HepG2 (cell line): Measurements from ENCODE around the gene CALD1. TPM values are rescaled to one million over a fixed set of nuclear protein-coding genes. Genes with fewer than 3 reads are reported as not detected.

ENCODE experiments used
- ARID5B ChIP-seq: IDR thresholded peaks from 2 replicates; pipeline ENCODE4 v1.4.0; 2020; ENCODE audit warnings: mild to moderate bottlenecking, missing genetic modification reagents
- CEBPZ ChIP-seq: IDR thresholded peaks from 2 replicates; pipeline ENCODE4 v1.6.1; 2012; ENCODE audit warnings: low read length, improper control_type of control experiment
- DPF2 ChIP-seq: sonication (generic); formaldehyde crosslinking; IDR thresholded peaks from 2 replicates; pipeline ENCODE4 v1.4.0; 2020; ENCODE audit warnings: mild to moderate bottlenecking, low read depth, missing genetic modification reagents, borderline replicate concordance
- ETS1 ChIP-seq: sonication (generic); formaldehyde crosslinking; IDR thresholded peaks from 2 replicates; pipeline ENCODE4 v1.4.0; 2020; ENCODE audit warnings: missing genetic modification reagents
- HIVEP1 ChIP-seq: sonication (generic); formaldehyde crosslinking; IDR thresholded peaks from 2 replicates; pipeline ENCODE4 v1.4.0; 2020; ENCODE audit warnings: mild to moderate bottlenecking, missing genetic modification reagents
- HOMEZ ChIP-seq: IDR thresholded peaks from 2 replicates; pipeline ENCODE4 v1.6.1; 2016; ENCODE audit warnings: low read depth
- MEIS1 ChIP-seq: sonication (generic); formaldehyde crosslinking; IDR thresholded peaks from 2 replicates; pipeline ENCODE4 v1.9.0; 2021; ENCODE audit warnings: mild to moderate bottlenecking, missing genetic modification reagents, moderate library complexity, borderline replicate concordance
- MXD1 ChIP-seq: sonication (generic); formaldehyde crosslinking; IDR thresholded peaks from 2 replicates; pipeline ENCODE4 v1.4.0; 2020; ENCODE audit warnings: mild to moderate bottlenecking, missing genetic modification reagents
- MYNN ChIP-seq: sonication (generic); formaldehyde crosslinking; IDR thresholded peaks from 2 replicates; pipeline ENCODE4 v1.4.0; 2020; ENCODE audit warnings: mild to moderate bottlenecking, low read depth, missing genetic modification reagents
- NFIC ChIP-seq: IDR thresholded peaks from 2 replicates; pipeline ENCODE4 v1.6.1; 2012; ENCODE audit warnings: mild to moderate bottlenecking, low read length, inconsistent platforms
- SIX1 ChIP-seq: sonication (generic); formaldehyde crosslinking; IDR thresholded peaks from 2 replicates; pipeline ENCODE4 v1.4.0; 2020; ENCODE audit warnings: missing genetic modification reagents, borderline replicate concordance
- TP53 ChIP-seq: sonication (generic); formaldehyde crosslinking; conservative IDR thresholded peaks from 2 replicates; pipeline ENCODE4 v1.4.0; 2020; ENCODE audit warnings: missing genetic modification reagents
- ZNF33B ChIP-seq: sonication (generic); formaldehyde crosslinking; IDR thresholded peaks from 2 replicates; pipeline ENCODE4 v1.5.1; 2020; ENCODE audit warnings: mild to moderate bottlenecking, missing genetic modification reagents
- ZNF557 ChIP-seq: sonication (generic); formaldehyde crosslinking; IDR thresholded peaks from 2 replicates; pipeline ENCODE4 v1.4.0; 2020; ENCODE audit warnings: missing genetic modification reagents
- ZNF597 ChIP-seq: sonication (generic); formaldehyde crosslinking; IDR thresholded peaks from 2 replicates; pipeline ENCODE4 v1.5.0; 2020; ENCODE audit warnings: missing genetic modification reagents
- ZNF7 ChIP-seq: IDR thresholded peaks from 2 replicates; pipeline ENCODE4 v1.6.1; 2016; ENCODE audit warnings: missing biosample characterization, missing genetic modification reagents
- ZNF775 ChIP-seq: sonication (generic); formaldehyde crosslinking; IDR thresholded peaks from 2 replicates; pipeline ENCODE4 v1.4.0; 2020; ENCODE audit warnings: missing genetic modification reagents, mild to moderate bottlenecking, moderate library complexity, borderline replicate concordance
- polyA plus RNA-seq, 8 experiments: library from polyadenylated mRNA; depleted of rRNA in 3 of 8; stranded (reverse) in 7 of 8; unstranded in 1 of 8; fragments of >200 nt; fragmentation: Illumina TruSeq in 4 of 8; extraction: Trizol in 4 of 8; gene quantifications; 2 replicates each; pipeline versions ENCODE4 v1.2.1 to v1.2.3, GENCODE V29; 2011 to 2016; ENCODE audit warnings: low read depth in 4 of 8, missing spikeins in 1 of 8, mixed read lengths in 1 of 8; ENCODE audit not compliant: insufficient read depth in 1 of 8
- total RNA-seq, 5 experiments: library from RNA; depleted of rRNA; stranded (reverse); fragments of >200 nt; fragmentation: Illumina TruSeq; extraction: Trizol; gene quantifications; 2 replicates each; pipeline ENCODE4 v1.2.3, GENCODE V29; 2016; ENCODE audit warnings: low read depth in 1 of 5

Gene CALD1
- total and polyA plus RNA-seq, 2 of the 13 experiments (the other 11 are each of a cell fraction or from before 2014, with no cell fraction given): 53.0 to 112 TPM

- TF ChIP-seq ZNF775: peak; percentile 79; the same call in 1 of the 2 replicates
- no peak for TF ChIP-seq ETS1
- no peak for TF ChIP-seq ZNF557 (CRISPR knock-in tag)
- TF ChIP-seq ZNF33B (CRISPR knock-in tag): no peak
- TF ChIP-seq MEIS1 (CRISPR knock-in tag): peak; percentile 69; the same call in 1 of the 2 replicates
- TF ChIP-seq ZNF7: no peak
- TF ChIP-seq ARID5B (CRISPR knock-in tag): peak; percentile 97
- TF ChIP-seq DPF2 (CRISPR knock-in tag): peak; percentile 76; the same call in 1 of the 2 replicates
- TF ChIP-seq SIX1: peak; percentile 91; the same call in 1 of the 2 replicates
- TF ChIP-seq NFIC: peak; percentile 90
- TF ChIP-seq HIVEP1 (CRISPR knock-in tag): no peak
- no peak for TF ChIP-seq MYNN (CRISPR knock-in tag)
- TF ChIP-seq MXD1 (CRISPR knock-in tag): no peak
- TF ChIP-seq CEBPZ: no peak
- TF ChIP-seq ZNF597: no peak
- peak; percentile 77; the same call in 1 of the 2 replicates for TF ChIP-seq HOMEZ (CRISPR knock-in tag)
- no peak for TF ChIP-seq TP53 (CRISPR knock-in tag)
Observed at GRCh38 chr7:134997214-134997885, 217.9 kb downstream of the CALD1 start (continued).
